RWPE1 (cell line): ENCODE data around the gene RNASE13.

Source experiments
- CTCF ChIA-PET: fragments of 350-600 bp; sonication (Branson Sonifier 250); formaldehyde crosslinking; extraction: SDS; loops from one replicate; lab custom pipeline; 2021; lab: Yijun Ruan, JAX
- POLR2A ChIA-PET: fragments of 400-600 bp; formaldehyde crosslinking; extraction: SDS; loops from one replicate; lab custom pipeline; 2020; ENCODE audit warnings: antibody characterized with exemption; ENCODE audit not compliant: low non-redundant PET; lab: Yijun Ruan, JAX
- DNase-seq: peaks from one replicate; pipeline ENCODE4 v3.0.0; 2012; ENCODE audit warnings: low spot score
- H3K27ac ChIP-seq: fragments of 450-650 bp; 2 replicates; pipeline ENCODE4 v1.5.1; 2017
- CTCF ChIP-seq: fragments of 450-650 bp; conservative IDR thresholded peaks from 2 replicates; pipeline ENCODE4 v1.5.1; 2017; ENCODE audit warnings: low read depth, mild to moderate bottlenecking

Gene RNASE13

GRCh38 chr14:21038441-21039422 lies 4.1 kb upstream of the RNASE13 start:
- no peak overlapping the region for H3K27ac ChIP-seq
- no peak for TF ChIP-seq CTCF
- POLR2A ChIA-PET: no interaction called here
- CTCF ChIA-PET: interaction anchor here (4.6 kb wide), 1 partner anchor 24 kb away, joined by 83 read pairs; no protein-coding TSS in a partner anchor
- DNase-seq: no peak

- CTCF ChIA-PET: interaction anchor here (1.4 kb wide), 1 partner anchor 180 kb away, joined by 3 read pairs; no protein-coding TSS in a partner anchor
Measured at GRCh38 chr14:21037156-21037555, 2.5 kb upstream of the RNASE13 start.

GRCh38 chr14:21036751-21037150 lies 2.1 kb upstream of the RNASE13 start:
- no peak overlapping the region for H3K27ac ChIP-seq
- ChIA-PET POLR2A (no interaction called here), CTCF (interaction anchor here (1.4 kb wide), 1 partner anchor 179 kb away, joined by 3 read pairs; no protein-coding TSS in a partner anchor)
- no peak for DNase-seq
- TF ChIP-seq CTCF: no peak

More at GRCh38 chr14:21037156-21037555, 2.5 kb upstream of the RNASE13 start:
- no peak overlapping the region for H3K27ac ChIP-seq
- no peak for TF ChIP-seq CTCF
- no peak for DNase-seq
- POLR2A ChIA-PET: no interaction called here

- TF ChIP-seq CTCF: no peak
- no peak overlapping the region for H3K27ac ChIP-seq
- CTCF ChIA-PET: interaction anchor here (0.5 to 2.8 kb wide), 3 partner anchors 19 to 42 kb away, joined by 3 to 20 read pairs (median 5); no protein-coding TSS in a partner anchor
- POLR2A ChIA-PET: no interaction called here
- no peak for DNase-seq
Measured at GRCh38 chr14:21033133-21033698, 1.4 kb downstream of the RNASE13 start.

- POLR2A ChIA-PET: no interaction called here
- TF ChIP-seq CTCF: no peak
- no peak for DNase-seq
- no peak overlapping the region for H3K27ac ChIP-seq
- CTCF ChIA-PET: interaction anchor here (2.1 to 2.8 kb wide), 2 partner anchors 8 to 18 kb away, joined by 7 to 20 read pairs; no protein-coding TSS in a partner anchor
Measured at GRCh38 chr14:21032326-21033132, 2.1 kb downstream of the RNASE13 start.

GRCh38 chr14:21030531-21030930 lies 4.1 kb downstream of the RNASE13 start:
- no peak overlapping the region for H3K27ac ChIP-seq
- ChIA-PET CTCF (interaction anchor here (2.1 kb wide), 1 partner anchor 10 kb away, joined by 7 read pairs; no protein-coding TSS in a partner anchor), POLR2A (no interaction called here)
- DNase-seq: no peak
- no peak for TF ChIP-seq CTCF
